ENCODE results near the gene SHANK2.

The SHANK2 gene

DNA sequence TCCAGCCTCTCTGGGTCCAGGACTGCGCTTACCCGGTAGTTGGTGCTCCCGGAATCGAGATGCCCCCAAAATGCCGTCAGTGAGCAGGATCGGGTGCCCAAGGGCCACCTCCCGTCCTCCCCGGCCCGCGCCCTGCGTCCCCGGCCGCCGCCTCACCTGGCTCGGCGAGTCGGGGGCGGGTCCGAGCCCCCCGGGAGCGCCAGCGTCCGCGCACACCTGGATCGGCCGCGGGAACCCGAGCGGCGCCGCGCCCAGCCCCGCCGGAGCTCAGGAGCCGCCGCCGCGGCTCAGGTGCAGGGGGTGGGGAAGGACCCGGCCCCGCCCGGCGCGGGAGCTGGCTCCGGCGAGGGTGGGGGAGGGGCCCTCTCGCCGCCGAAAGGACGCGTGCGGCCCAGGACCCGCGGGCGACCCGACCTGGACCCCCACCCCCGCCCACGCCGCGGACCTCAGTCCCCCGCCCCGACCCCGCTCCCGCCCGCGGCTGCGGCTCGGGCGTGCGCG lies at the start of gene SHANK2:
Gene SHANK2, minus strand, starts transcription at position 309 of the 501 bp plus-strand sequence. CDS start 105,251 bp downstream, outside the sequence.
- no peak for DNase-seq

DNA sequence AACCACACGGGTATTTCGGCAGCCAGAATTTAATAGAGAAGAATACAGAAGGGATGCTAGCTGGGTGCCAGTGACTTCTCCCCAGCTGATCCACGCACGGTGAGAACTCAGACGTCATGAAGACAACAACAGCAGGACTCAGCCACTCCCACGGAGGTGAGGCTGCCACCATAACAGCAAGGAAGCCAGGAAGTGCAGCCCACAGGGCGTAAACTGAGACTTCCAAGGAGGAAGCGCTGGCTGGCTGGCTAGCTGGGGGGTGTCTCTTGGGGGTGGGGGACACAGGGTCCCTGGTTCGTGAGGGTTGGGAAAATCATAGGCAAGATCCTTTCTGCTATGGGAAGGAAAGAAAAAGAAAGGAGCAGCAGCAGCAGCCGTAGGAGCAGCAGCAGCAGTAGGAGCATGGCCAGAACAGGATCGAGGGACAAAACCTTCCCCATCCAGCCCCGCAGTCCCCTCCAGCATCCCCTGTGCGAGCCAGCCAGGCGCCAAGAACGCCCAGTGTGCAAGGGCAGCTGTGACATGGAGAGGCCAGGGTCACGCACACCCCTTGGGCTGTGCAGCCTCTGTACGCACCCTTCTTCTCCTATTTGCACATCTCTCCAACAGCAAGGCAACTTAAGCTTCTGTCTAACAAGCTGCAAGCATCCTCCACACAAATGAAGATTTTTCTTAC lies 49.6 kb upstream of the SHANK2 start:
- no peak for DNase-seq

DNA sequence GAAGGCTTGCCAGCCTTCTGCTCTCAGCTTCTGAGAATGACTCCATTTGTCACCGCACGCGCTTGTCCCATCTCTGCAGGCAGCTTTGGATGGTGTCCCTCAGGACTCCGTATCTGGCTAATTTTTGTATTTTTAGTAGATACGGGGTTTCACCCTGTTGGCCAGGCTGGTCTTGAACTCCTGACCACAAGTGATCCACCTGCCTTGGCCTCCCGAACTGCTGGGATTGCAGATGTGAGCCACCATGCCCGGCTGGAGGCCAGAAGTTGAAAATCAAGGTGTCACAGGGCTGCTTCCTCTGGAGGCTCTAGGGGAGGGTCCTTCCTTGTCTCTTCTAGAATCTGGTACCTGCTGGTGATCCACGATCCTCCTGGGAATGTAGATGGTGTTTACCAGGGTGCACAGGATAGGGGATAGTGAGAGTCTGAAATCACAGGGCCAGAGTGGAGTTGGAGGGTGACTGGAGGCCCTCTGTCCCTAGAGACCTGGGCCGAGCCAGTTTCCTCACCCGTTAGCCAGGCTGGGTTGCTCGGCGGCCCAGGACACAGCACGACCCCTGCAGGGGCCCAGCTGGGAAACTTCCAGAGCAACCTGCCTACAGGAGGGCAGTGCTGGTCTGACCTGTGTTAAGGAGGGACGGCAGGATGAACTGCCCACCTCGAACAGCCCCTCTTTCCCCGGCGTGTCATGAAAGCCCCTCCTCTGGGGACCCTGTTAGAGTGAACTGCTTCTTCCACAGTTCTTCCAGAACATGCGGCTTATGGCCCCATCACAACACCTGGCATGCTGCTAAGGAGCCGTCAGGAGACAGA lies 48.9 kb upstream of the SHANK2 start:
- DNase-seq, result no peak

DNA sequence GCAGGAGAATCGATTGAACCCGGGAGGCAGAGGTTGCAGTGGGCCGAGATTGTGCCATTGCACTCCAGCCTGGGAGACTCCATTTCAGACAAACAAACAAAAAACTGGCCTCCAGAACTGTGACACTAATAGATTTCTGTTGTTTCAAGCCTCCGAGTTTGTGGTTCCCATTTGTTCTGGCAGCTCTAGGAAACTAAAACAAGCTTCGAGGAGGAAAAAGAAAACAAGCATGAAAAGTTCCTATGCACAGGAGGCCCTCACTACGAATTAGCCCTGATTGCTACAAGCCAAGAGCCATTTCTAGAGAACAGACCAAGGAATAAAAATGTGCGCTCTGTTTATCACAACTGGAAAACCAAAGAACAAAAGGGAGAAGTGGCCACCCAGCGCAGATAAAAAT lies 47.8 kb upstream of the SHANK2 start:
- DNase-seq, result no peak

DNA sequence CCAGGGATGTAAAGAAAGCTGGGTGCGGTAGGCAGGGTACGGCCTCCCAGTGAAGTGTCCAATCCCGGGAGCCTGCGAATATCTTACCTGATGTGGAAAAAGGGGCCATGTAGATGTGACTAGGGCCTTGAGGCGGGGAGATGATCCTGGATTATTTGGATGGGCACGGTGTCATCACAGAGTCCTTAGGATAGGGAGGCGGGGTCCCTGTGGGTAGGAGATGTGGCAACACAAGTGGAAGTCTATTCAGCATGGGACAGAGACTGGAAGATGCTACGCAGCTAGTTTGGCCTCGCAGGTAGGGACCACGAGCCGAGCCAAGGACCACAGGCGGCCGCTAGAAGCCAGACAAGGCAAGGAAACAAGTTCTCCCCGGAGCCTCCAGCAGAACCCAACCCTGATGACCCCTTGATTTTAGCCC lies 46.4 kb upstream of the SHANK2 start:
- DNase-seq, result no peak

DNA sequence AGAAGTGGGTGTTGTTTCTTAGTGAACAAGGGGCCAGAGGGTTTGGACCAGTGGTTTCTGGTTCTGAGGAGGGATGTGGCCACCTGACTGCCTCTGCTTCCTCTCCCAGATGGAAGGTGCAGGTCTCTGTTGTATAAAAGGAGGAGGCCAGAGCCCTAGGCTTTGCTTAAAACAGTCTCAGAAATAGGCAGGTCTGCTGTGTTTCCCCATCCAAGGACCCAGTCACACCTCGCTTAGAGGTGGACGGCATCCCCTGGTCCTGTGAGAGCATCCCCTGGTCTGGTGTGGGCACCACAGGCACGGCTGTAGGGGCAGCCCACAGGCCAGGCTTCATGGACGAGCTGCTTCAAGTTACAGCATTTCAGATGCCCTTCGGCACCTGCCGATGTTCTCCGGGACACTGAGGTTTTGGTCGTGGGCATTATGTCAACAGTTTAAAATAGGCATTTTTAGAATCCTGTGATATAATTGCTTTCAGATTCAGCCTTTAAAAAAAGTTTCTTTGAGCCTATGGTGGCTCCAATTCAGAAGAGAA lies 45.7 kb upstream of the SHANK2 start:
- DNase-seq, result no peak

DNA sequence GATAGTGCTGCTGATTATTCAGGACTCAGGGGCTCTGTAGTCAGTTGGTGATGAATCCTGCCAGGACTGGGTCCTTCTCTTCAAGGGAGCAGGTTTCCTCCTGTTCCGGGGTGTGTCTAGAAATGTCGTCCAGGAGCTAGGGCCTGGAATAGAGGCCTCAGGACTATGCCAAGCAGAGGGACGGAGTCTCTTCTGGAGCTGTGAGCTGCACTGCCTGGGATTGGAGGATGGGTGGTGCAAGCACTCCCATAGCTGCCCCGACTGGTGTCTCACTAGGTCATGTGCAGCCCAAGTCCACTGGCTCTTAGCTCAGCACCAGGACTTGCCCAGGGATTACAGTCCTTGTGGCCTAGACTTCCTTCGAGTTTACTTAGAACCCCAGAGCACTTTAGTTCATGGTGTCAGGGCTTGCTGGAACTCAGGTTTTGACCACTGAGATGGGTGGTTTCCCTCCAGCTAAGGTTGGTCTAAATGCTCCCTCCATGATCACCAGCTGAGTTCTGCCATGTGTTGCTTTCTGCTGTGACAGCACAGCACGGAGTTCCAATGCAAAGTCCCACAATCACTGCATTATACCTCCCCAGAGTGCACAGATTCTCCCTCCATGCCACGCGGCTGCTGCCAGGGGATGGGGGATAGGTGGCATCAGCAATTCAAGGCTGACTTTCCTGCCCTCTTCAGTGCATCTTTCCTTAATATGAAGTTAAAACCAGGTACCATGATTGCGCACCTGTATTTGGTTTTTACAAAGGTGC lies 42.6 kb upstream of the SHANK2 start:
- no peak for DNase-seq

DNA sequence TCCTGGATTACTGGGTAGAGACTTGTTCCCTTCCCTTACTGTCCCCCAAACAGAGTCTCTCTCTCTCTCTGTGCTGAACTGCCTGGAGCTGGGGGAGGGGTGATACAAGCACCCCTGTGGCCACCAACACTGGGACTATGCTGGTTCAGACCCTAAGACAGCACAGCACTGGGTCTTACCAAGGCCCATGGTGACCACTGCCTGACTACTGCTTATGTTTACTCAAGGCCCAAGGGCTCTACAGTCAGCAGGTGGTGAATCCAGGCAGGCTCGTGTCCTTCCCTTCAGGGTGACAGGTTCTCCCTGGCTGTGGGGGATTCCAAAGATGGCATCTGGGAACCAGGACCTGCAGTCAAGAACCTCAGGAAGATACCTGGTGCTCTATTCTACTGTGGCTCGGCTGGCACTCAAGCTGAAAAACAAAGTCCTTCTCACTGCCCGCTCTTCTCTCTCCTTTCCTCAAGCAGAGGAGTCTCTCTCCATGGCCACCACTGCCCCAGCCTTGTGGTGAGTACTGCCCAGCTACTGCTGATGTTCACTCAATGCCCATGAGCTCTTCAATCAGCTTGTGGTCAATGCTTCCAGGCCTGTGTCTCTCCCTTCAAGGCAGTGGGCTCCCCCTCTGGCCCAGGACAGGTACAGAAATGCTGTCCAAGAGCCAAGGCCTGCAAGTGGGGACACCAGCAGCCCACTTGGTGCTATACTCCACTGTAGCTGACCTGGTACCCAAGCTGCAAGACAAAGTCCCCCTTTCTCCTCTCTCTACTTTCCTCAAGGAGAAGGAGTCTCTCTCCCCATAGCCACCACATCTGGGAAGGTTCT lies 41.8 kb upstream of the SHANK2 start:
- no peak for DNase-seq

DNA sequence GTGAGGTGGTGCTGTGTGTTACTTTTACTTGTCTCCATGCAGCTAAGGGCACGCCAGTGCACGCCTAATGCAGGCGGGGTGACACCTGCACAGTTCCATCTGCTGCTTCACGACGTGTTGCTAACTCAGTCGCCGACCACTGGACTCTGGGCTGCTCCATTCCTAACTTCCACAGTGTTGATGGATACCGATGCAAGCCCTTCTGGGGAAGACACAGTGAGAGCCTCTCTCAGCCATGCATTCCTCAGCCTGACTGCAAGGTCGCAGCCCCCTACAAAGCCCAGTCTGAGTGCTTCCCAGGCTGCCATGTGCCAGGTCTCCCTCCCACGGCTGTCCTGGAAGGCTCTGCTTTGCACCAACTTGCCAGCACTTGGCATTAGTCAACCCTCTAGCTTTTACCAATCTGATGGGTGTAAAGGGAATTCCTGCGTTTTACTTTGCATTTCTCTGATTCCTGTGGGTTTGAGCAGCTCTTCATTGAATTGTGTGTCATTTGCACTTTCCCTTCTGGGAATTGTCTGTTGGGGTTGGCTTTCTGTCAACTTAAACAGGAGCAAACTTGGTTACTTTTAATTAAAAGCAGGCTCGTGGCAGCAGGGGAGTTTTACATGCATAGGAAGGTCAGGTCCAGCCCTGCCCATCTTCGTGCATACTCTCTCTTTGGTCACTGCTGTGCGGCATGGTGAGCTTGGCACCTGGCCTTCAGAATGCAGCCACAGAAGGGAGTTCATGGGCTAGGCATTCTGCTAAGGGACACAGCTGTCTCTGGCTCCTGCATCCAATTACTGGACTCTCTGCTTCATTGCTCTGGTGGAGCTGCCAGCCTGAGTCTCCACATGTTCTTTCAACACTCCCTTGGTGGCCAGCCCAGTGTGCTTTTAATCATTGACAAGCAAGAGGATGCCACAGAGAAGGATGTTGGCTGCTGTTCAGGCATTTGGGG lies 34.6 kb upstream of the SHANK2 start:
- DNase-seq, result no peak

DNA sequence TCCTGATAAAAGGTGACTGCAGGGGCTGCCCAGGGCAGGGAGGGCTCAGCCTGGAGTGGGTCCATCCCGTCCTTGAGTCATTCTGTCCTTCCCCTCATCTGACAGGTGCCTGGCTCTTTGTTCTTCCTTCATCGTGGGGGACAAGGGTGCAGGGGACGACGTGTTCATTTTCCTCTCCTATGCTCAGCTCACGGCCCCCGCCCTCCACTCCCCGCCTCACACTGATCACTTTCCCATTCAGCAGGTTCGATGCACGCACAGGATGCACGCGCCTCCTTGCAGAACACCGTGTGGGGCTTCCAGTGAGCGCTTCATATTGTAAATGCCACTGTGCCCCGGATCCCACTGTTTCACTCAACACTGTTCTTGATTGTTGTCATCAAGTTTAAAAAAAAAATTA lies 32.7 kb upstream of the SHANK2 start:
- no peak for DNase-seq

DNA sequence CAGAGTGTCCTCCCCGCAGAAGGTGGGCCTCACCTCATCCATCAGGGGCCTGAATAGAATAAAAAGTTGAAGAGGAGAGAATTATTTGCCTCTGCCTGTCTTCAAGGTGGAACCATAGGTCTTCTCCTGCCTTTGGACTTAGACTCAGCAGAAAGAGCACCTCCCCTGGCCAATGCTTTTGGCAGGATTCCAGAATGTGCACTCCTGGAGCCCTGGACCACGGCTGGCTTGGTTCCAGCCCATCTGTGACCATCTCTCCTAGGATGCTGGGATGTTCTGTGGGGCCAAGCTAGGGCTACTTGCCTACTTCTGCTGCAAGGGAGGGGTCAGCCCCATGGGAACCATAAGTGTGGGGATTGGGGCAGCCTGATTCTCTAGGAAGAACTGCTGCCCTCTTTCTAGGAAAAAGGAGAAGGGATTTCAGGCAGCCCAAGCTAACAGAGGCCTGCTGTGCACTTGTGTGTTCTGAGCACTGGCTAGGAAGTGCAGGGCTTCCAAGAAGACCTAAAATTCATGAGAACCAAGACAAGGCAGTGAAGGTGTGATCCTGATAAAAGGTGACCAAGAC lies 32.2 kb upstream of the SHANK2 start:
- DNase-seq, result no peak

DNA sequence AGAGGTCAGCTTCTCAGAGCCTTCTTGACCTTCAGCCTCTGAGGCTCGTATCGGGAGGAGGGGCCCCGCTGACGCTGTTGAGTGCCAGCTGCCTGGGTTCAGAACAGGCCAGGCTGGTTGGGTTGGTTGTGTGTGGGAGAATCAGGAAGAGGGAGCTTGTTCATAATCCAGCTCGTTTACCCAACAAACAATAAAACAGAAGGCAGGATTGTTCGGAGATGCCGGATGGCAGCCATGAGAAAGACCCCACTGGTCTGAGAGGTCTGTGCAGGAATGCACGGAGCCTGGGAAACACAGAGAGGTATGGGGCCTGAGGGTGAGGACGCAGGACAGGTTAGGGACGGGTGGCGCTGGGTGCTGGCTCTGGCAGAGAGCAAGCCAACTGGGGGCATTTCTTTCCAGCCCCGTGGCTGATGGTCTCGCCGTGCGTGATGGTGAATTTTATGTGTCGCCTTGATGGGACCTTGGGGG lies 31.6 kb upstream of the SHANK2 start:
- DNase-seq, result peak; percentile 15

DNA sequence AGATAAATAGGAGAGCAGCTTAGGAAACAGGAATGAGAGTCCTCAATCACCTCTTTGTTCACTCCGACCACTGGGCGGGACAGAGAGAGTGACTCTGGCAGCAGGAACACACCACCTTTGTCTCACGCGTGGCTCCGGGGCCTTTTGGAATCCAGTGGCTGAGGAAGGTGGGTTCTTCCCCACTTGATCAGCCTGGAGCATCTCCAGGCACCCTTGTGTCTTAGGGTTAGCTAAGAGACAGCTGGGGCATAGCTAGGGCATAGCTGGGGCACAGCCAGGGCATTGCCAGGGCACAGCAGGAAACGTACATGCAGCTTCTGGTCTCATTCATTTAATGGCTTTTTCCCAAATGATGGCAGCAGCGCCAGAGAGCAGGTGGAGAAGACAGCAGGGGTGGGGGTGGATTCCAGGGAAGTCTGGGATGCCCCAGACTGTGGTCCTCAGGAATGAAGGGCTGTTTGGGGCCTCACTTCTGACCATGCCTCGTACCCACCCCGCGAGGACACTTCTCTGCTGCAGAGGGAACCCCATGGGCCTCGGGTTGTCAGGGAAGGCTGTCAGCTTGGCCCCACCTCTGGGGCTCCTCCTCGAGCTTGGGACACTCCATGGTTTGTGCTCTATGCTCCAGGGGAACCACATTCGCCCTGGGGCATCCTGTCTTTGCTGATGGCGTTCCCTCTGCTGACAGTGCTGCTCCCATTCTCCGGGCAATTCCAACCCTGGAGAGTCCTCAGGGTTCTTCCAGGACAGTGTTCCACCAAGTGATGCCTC lies 30.4 kb upstream of the SHANK2 start:
- DNase-seq, result no peak

DNA sequence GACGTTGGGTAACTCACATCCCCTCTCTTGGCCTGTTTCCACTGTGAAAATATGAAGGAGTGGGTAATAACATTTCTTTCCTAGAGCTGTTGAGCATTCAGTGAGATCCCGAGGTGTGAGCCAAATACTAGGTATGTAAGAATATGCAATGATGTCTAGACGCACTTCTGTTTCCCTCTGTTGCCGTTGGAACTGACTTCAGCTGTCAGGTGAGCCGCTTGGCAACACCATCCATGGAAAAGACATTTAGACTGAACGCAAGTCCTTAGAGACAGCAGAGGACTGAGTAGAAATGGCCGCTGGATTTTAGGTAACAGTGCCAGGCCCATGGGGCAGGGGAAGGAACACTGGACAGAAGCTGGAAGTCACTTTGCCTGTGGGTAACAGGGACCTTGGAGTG lies 29.5 kb upstream of the SHANK2 start:
- no peak for DNase-seq

DNA sequence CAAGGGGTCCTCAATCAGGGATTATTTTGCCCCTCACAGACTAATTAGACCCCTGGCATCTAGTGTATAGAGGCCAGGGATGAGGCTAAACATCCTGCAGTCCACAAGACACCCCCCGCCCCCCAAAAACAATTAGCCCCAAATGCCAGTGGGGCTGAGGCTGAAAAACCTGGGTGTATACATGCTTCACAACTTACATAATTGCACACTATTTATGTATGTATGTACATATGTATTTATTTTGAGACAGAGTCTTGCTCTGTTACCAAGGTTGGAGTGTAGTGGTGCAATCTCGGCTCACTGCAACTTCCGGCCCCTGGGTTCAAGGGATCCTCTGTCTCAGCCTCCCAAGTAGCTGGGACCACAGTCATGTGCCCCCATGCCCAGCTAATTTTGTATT lies 28.8 kb upstream of the SHANK2 start:
- DNase-seq, result no peak

DNA sequence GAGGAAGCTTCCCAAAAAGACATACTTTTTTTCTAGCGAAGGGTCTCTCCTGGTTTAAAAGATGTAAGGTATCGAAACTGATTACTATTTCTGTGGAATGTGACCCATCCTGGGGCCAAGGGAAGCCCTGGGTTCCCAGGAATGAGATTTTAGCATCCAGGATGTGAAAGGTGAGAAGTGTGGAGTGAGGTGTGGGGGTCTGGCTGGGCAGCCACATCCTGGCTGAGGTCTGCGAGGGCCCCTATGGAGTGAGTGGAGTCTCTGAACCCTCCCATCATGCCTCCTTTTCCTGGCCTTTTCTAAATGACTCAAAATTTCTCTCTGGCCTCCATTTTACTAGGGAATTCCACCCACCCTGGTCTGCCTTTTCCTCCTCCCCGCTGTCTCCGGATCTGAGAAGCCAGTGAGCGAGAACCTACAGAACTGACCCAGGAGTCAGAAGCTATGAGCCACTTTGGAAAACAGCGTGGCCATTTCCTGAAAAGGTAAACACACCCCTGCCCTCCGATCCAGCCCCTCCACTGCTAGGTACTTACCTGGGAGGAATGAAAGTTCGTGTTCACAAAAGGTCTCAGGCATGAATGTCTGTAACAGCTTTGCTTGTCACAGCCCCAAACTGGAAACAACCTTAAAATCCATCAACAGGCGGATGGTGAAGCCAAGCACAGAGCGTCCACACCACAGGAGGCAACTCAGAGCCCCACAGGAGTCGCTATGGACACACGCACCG lies 27.7 kb upstream of the SHANK2 start:
- DNase-seq, result no peak

DNA sequence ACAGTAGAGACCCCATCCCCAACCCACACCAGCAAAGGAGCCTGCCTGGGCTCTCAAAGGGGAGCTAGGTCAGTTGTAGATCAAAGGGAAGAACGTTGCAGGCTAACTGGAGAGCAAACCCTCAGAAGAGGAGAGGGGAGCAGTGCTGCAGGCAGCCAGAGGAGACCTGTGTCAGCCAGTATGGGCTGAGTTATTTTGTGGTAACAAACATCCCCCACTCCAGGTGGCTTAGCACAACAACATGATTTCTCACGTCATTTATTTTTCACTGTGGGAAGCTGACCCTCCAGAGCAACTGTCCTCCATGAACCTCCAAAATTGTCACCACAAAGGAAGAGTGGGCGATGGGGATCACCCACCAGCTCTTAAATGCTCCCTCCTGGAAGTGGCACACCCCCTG lies 19.8 kb upstream of the SHANK2 start:
- DNase-seq, result no peak

DNA sequence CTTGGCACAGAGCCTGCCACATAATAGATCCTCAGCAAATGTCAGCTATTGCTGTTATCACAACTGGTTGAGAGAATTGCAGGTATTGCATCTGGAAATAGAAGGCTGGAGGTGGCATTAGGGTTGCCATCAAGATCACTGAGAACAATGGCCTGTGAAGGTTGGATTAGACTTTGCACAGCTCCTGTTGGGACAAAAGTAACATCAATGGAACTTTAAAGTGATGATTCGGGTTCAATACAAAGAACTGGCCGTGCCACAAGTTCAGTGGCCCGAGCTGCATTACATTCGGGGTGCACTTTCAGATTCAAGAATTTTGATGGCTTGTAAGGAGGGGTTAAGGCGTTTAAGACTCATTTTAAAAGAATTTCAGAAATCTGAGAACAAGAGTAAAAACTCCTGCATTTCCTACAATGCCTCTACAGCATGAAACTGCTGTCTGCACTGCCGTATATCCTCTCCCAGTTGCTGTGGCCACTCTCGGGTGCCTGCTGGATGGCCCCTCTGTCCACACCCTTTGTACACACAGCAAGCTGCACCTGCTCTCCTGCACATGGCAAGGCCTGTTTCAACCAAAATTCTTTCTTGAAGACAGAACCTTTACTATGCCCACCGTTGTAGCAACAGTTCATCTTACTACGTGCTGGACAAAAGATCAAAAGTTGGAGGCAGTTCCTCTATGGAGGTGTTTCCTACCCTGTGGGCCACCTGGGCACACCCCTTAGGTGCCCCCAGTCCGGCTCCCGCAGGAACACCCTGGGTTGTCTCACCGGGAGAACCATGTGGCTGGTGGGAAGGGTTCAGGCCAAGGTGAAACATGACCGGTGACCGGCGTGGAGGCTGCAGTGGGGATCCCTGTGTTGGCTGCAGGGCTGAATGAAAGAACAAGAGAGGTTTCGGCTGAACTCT lies 17.5 kb upstream of the SHANK2 start:
- DNase-seq, result no peak
